Kidney (tissue), 14 donors: ENCODE measurements around the gene HOXB3. TPM values are rescaled to one million over a fixed set of nuclear protein-coding genes. Genes with fewer than 3 reads are reported as not detected.

Source experiments
- DNase-seq, 5 donors: peaks; one replicate each; pipeline ENCODE4 v3.0.0-alpha.2; 2013 to 2020
- FAIRE-seq: peaks from 2 replicates; lab custom pipeline; 2012; peaks lifted over from hg19 to GRCh38; lab: Jason Lieb, UNC
- H3K27ac ChIP-seq, 2 donors: one replicate each; pipeline ENCODE4 v1.7.0; 2013; ENCODE audit warnings: low read depth in 2 of 2, low read length in 2 of 2, inconsistent platforms in 1 of 2
- H3K27me3 ChIP-seq: one replicate; pipeline ENCODE4 v1.7.1; 2013; ENCODE audit warnings: low read length, inconsistent platforms; ENCODE audit not compliant: control insufficient read depth, insufficient read depth
- H3K36me3 ChIP-seq, 3 donors: one replicate each; pipeline versions ENCODE4 v1.7.0 to v1.7.1; 2013; ENCODE audit warnings: low read length in 3 of 3, control low read depth in 1 of 3, inconsistent platforms in 1 of 3; ENCODE audit not compliant: insufficient read depth in 3 of 3, control insufficient read depth in 2 of 3
- H3K4me1 ChIP-seq, 3 donors: one replicate each; pipeline versions ENCODE4 v1.7.0 to v1.7.1; 2013; ENCODE audit warnings: low read length in 3 of 3, inconsistent platforms in 1 of 3, low read depth in 1 of 3; ENCODE audit not compliant: control insufficient read depth in 2 of 3, insufficient read depth in 2 of 3
- H3K4me3 ChIP-seq, 3 donors: one replicate each; pipeline versions ENCODE4 v1.7.0 to v1.8.1; 2013; ENCODE audit warnings: low read length in 3 of 3, control low read depth in 1 of 3, inconsistent platforms in 1 of 3
- H3K9ac ChIP-seq, 3 donors: one replicate each; pipeline versions ENCODE4 v1.7.0 to v1.7.1; 2013; ENCODE audit warnings: low read length in 3 of 3, control low read depth in 1 of 3, inconsistent platforms in 1 of 3
- H3K9me3 ChIP-seq, 3 donors: one replicate each; pipeline versions ENCODE4 v1.7.0 to v1.7.1; 2013; ENCODE audit warnings: low read length in 3 of 3, control low read depth in 1 of 3, inconsistent platforms in 1 of 3; ENCODE audit not compliant: control insufficient read depth in 2 of 3, insufficient read depth in 1 of 3
- intact Hi-C: fragments of 100-400 bp; cut with DNase I; formaldehyde crosslinking; loops from one replicate; pipeline ENCODE4 v1.11.1; 2022
- polyA plus RNA-seq: library from polyadenylated mRNA; stranded (reverse); fragments of 350-450 nt; fragmentation: Illumina TruSeq; extraction: RNeasy Lipid Tissue Mini Kit (QIAGEN cat#74804); gene quantifications from one replicate; pipeline ENCODE4 v1.2.3, GENCODE V29; 2014; ENCODE audit warnings: low read depth, low replicate concordance; ENCODE audit not compliant: insufficient read depth
- total RNA-seq: library from RNA; stranded (reverse); fragmentation: NEBNext Ultra II Directional; extraction: Animal tissue kit (Norgen Biotek cat#: 25700); gene quantifications from one replicate; pipeline ENCODE4 v1.2.1, GENCODE V29; 2021
- TF ChIP-seq, protein P1 (sequence below): IDR thresholded peaks from 3 replicates; pipeline ENCODE4 v1.5.1; 2012; ENCODE audit warnings: mild to moderate bottlenecking, moderate library complexity, borderline replicate concordance; ENCODE audit not compliant: insufficient read depth; ENCODE audit errors: extremely low read depth
- donor health status: control.
- donor health status: control.
- donor health status: control.
- donor health status: control.
- donor health status: control.
- donor health status: DM: yes; HTN: yes; CAD: no.
- donor health status: Normal renal cell carcinoma (clear cell type).

The HOXB3 gene
- total and polyA plus RNA-seq, 2 donors from 2014 or later = 12.1 to 99.0 TPM

DNA sequence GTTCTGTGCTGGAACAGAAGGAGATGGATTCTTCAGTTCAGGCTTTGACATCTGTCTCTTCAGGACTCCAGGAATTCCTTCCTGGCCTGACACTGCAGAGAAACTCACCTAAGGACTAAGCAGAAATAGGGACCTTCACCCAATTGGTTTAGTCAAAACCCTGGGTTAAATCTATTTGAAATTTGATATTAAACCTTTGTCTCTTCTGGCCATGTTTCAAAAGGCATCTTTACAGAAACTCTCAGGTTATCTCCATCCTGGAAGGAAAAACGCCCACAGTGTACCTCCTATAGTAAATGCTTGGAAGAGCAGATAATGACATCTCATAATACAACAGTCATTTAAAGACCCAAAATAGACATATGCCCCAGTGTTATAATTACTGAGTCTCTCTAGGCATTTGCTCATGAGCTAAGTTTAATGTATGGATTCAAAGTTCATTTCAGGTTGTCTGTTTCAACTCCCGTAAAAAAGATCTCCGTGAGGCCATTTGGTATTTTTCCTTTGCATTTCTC is 6.3 kb downstream of the HOXB3 start:
- Histone ChIP-seq H3K27ac (peak overlapping the region; percentile 97 to 98), H3K4me3 (peak overlapping the region; percentile 3 to 77 (median 42)), H3K4me1 (peaks cover 12 to 31% (median 16%) of the 10 kb centered on the region in 3 donors), H3K9ac (peak overlapping the region; percentile 83 to 96 (median 91)), H3K27me3 (no peaks in the 10 kb centered on the region), H3K36me3 (peaks cover 0 to 2% (median 0%) of the 10 kb centered on the region in 3 donors), H3K9me3 (no peaks in the 10 kb centered on the region)
- DNase-seq = no peak
- intact Hi-C loops = no loop called here
- TF ChIP-seq, protein P1, sequence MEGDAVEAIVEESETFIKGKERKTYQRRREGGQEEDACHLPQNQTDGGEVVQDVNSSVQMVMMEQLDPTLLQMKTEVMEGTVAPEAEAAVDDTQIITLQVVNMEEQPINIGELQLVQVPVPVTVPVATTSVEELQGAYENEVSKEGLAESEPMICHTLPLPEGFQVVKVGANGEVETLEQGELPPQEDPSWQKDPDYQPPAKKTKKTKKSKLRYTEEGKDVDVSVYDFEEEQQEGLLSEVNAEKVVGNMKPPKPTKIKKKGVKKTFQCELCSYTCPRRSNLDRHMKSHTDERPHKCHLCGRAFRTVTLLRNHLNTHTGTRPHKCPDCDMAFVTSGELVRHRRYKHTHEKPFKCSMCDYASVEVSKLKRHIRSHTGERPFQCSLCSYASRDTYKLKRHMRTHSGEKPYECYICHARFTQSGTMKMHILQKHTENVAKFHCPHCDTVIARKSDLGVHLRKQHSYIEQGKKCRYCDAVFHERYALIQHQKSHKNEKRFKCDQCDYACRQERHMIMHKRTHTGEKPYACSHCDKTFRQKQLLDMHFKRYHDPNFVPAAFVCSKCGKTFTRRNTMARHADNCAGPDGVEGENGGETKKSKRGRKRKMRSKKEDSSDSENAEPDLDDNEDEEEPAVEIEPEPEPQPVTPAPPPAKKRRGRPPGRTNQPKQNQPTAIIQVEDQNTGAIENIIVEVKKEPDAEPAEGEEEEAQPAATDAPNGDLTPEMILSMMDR = no peak
- FAIRE-seq = no peak

DNA sequence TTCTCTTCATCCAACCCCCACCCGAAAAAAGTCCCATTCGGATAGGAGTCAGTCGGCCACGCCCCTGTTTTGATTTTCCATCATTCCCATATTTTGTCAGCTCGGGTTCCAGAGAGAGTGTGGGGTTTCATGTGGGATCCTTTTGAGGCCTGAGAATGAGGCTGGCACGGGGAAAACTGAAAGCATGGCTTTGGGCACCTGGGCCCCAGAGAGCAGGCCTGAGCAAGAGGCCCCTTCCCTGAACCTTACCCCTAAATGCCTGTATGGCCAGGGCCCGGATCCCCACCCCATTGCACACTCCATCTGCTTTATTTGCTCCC is 7.3 kb downstream of the HOXB3 start:
- peak overlapping the region; percentile 57 to 78 (median 77) for H3K4me3 ChIP-seq
- peak overlapping the region; percentile 83 to 96 (median 91) for H3K9ac ChIP-seq
- peaks cover 12 to 28% (median 16%) of the 10 kb centered on the region in 3 donors for H3K4me1 ChIP-seq

DNA sequence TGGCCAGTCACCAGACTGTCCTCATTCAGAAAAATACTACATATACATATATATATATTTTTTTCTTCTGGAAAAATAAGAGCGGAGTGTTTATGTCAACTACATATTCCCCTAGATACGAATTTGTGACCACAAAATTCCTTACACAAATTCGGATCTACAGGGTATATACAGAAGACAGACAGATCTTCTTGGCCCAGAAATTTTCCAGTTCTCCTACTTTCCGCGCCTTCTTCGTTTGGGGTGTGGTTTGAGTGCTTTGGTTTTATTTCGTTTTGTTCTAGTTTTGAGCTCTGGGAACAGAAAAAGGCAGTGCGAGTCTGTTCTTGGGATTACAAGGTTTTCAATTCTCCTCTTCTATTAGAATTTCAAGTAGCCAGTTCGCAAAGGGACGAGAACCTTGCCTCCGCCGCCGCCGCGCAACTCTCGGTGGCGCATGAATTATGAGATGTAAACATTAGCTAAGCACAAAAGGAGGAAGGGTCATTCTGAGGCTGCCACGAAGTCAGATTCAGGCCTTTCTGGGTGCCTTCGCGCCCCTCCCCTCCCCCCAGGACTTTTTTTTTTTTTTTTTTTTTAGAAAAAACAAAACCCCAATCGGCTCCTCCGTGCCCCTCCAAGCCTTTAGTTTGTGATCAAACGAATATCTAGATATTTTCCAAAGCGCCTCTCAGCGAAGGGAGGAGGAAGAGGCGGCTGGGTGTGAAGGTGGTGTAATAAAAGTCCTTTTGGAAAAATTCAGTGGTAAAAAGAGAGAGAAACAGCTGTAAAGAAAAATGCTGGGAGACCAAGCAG is 10.1 kb downstream of the HOXB3 start:
- no peaks in the 10 kb centered on the region for H3K27me3 ChIP-seq
- H3K27ac ChIP-seq = peak overlapping the region; percentile 97 to 98
- peaks cover 9 to 27% (median 10%) of the 10 kb centered on the region in 3 donors for H3K4me1 ChIP-seq
- peak overlapping the region; percentile 48 to 96 (median 91) for H3K9ac ChIP-seq
- H3K36me3 ChIP-seq = peaks cover 0 to 2% (median 0%) of the 10 kb centered on the region in 3 donors
- H3K9me3 ChIP-seq = no peaks in the 10 kb centered on the region
- DNase-seq (peak in 4 of 5 donors; percentile 81 to 90 (median 86)), FAIRE-seq (no peak)
- intact Hi-C loops = loop anchor here (5.0 kb wide), 1 partner anchor 38 kb away; no protein-coding TSS in a partner anchor
- peak overlapping the region; percentile 46 to 77 (median 54) for H3K4me3 ChIP-seq
- TF ChIP-seq, protein P1 = no peak

More for the DNA sequence above, 7.3 kb downstream of the HOXB3 start:
- TF ChIP-seq, protein P1 = no peak
- intact Hi-C loops = no loop called here
- FAIRE-seq (no peak), DNase-seq (peak in 1 of 5 donors; percentile 31)
- Histone ChIP-seq H3K27me3 (no peaks in the 10 kb centered on the region), H3K36me3 (peaks cover 0 to 2% (median 0%) of the 10 kb centered on the region in 3 donors), H3K27ac (peak overlapping the region; percentile 97 to 98), H3K9me3 (no peaks in the 10 kb centered on the region)
